Neural cell (in vitro differentiated cells): ENCODE measurements around the gene NRCAM.
"Not testable (repeated sequence)": the region's sequence is repeated elsewhere in the genome, so short reads cannot be mapped to it uniquely, and the experiment has no call there.

Experiments used
- CTCF ChIP-seq: fragments of 450-650 bp; IDR thresholded peaks from 2 replicates; pipeline ENCODE4 v1.5.1; 2014; ENCODE audit warnings: antibody characterized with exemption, mild to moderate bottlenecking, moderate library complexity; ENCODE audit not compliant: poor library complexity, severe bottlenecking
- EZH2 ChIP-seq: fragments of 200-600, 300-800 bp; shearing (Covaris generic), sonication (generic); IDR thresholded peaks from 2 replicates; pipeline ENCODE4 v1.6.1; 2014; ENCODE audit warnings: antibody characterized with exemption, low read length, borderline replicate concordance, mild to moderate bottlenecking; ENCODE audit not compliant: insufficient read depth, poor library complexity, severe bottlenecking
- POLR2AphosphoS5 ChIP-seq: IDR thresholded peaks from 2 replicates; pipeline ENCODE4 v1.6.1; 2012
- TF ChIP-seq, protein P1 (sequence below): IDR thresholded peaks from 2 replicates; pipeline ENCODE4 v1.6.1; 2012; ENCODE audit warnings: borderline replicate concordance

- TF ChIP-seq POLR2AphosphoS5, CTCF, EZH2: not testable (repeated sequence)
- TF ChIP-seq, protein P1, sequence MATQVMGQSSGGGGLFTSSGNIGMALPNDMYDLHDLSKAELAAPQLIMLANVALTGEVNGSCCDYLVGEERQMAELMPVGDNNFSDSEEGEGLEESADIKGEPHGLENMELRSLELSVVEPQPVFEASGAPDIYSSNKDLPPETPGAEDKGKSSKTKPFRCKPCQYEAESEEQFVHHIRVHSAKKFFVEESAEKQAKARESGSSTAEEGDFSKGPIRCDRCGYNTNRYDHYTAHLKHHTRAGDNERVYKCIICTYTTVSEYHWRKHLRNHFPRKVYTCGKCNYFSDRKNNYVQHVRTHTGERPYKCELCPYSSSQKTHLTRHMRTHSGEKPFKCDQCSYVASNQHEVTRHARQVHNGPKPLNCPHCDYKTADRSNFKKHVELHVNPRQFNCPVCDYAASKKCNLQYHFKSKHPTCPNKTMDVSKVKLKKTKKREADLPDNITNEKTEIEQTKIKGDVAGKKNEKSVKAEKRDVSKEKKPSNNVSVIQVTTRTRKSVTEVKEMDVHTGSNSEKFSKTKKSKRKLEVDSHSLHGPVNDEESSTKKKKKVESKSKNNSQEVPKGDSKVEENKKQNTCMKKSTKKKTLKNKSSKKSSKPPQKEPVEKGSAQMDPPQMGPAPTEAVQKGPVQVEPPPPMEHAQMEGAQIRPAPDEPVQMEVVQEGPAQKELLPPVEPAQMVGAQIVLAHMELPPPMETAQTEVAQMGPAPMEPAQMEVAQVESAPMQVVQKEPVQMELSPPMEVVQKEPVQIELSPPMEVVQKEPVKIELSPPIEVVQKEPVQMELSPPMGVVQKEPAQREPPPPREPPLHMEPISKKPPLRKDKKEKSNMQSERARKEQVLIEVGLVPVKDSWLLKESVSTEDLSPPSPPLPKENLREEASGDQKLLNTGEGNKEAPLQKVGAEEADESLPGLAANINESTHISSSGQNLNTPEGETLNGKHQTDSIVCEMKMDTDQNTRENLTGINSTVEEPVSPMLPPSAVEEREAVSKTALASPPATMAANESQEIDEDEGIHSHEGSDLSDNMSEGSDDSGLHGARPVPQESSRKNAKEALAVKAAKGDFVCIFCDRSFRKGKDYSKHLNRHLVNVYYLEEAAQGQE, result not testable (repeated sequence)
Observed at GRCh38 chr7:108466322-108466721, 10.1 kb upstream of the NRCAM start.
